Body of pancreas (tissue), 4 donors: Measurements from ENCODE around the gene CYCS. TPM values are rescaled to one million over a fixed set of nuclear protein-coding genes. Genes with fewer than 3 reads are reported as not detected.
"Not testable (repeated sequence)": the region's sequence is repeated elsewhere in the genome, so short reads cannot be mapped to it uniquely, and the experiment has no call there.

Experiments used
- ATAC-seq: fragments of 150-250 bp; one replicate; pipeline ENCODE4 v1.9.1; 2016
- DNase-seq, 4 donors: peaks; one replicate each; pipeline ENCODE4 v3.0.0-alpha.2; 2019
- H3K27ac ChIP-seq, 4 donors: fragments of 200-600 bp; sonication (generic); 1 replicate in 3 of 4; 2 replicates in 1 of 4; pipeline versions ENCODE4 v1.5.1 to v1.6.1; 2016 to 2019; ENCODE audit warnings: mild to moderate bottlenecking in 1 of 4, mixed read lengths in 1 of 4, moderate library complexity in 1 of 4
- H3K27me3 ChIP-seq, 2 donors: fragments of 200-600 bp; sonication (generic); one replicate each; pipeline ENCODE4 v1.6.0; 2016; ENCODE audit warnings: mild to moderate bottlenecking in 1 of 2
- H3K36me3 ChIP-seq, 2 donors: fragments of 200-600 bp; sonication (generic); replicated peaks in 1 of 2; 2 replicates each; pipeline ENCODE4 v1.5.1; 2016; ENCODE audit warnings: low read depth in 2 of 2; ENCODE audit not compliant: insufficient read depth in 1 of 2
- H3K4me1 ChIP-seq: fragments of 200-600 bp; sonication (generic); one replicate; pipeline ENCODE4 v1.6.0; 2016
- H3K4me3 ChIP-seq, 2 donors: fragments of 200-600 bp; sonication (generic); 1 replicate in 1 of 2; 2 replicates in 1 of 2; pipeline ENCODE4 v1.5.1; 2016 to 2019
- H3K9me3 ChIP-seq, 3 donors: fragments of 200-600 bp; sonication (generic); 1 replicate in 2 of 3; 2 replicates in 1 of 3; pipeline ENCODE4 v1.5.1; 2016
- POLR2A ChIP-seq, 3 donors: fragments of 450-650 bp; IDR thresholded peaks; one replicate each; pipeline ENCODE4 v1.6.1; 2016; ENCODE audit warnings: antibody characterized with exemption in 3 of 3, mild to moderate bottlenecking in 2 of 3
- WGBS, 2 donors: methylation state at CpG; one replicate each; pipeline ENCODE4 v1.1.5; 2017; 5-methylcytosine and 5-hydroxymethylcytosine counted together
- intact Hi-C: fragments of 100-400 bp; cut with DNase I; formaldehyde crosslinking; loops from one replicate; pipeline ENCODE4 v1.15.1; 2023
- total RNA-seq, 2 donors: library from RNA; depleted of rRNA; stranded (reverse); fragments of >200 nt; gene quantifications; one replicate each; pipeline ENCODE4 v1.1.0, GENCODE V29; 2016
- TF ChIP-seq, protein P1 (sequence below), 7 experiments: fragments of 450-650 bp in 4 of 7; fragments of 200-600 bp in 3 of 7; sonication (generic) in 3 of 7; IDR thresholded peaks; one replicate each; pipeline ENCODE4 v1.5.1; 2016 to 2019; ENCODE audit warnings: antibody characterized with exemption in 7 of 7

The CYCS gene
- total RNA-seq, 2 donors from 2014 or later: 5.9 to 11.7 TPM

DNA sequence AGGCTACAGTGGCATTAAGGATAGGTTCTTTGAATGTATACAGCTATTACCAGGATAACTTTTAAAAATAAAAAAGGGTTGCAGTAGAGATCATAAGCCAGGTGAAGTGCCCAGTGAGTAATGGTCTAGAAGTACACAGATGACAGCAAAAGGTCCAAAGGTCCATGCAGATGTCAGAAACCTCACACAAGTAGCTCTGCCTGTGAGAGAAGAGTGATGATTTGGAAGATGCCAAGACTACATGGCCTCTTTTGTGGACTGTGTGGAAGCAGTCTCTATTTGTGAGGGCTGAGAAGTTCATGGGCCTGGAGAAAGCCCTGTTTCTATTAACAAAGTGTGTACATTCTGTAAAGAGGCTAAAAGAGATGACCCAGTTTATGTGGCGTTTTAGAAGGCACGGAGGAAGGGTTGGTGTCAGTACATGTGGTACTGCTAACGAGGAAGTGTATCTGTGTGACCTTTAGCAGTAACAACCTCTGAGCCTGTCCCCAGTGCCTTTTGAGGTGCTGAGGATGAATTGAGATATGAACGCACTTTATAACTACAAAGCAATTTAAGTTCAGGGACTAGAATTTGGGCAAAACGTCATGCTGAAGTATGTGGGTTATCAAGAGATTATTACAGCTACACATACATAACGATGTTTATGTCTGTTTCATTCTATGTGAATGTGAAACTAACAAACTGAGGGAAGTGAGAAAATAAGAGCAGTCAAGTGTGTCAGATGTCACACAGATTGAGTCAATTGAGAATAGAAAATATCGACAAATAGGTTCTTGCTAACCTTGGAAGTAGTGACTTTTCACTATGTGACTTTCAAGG is 7.6 kb downstream of the CYCS start:
- TF ChIP-seq POLR2A (IDR thresholded peaks at IDR 0.05): no peak
- TF ChIP-seq, protein P1, sequence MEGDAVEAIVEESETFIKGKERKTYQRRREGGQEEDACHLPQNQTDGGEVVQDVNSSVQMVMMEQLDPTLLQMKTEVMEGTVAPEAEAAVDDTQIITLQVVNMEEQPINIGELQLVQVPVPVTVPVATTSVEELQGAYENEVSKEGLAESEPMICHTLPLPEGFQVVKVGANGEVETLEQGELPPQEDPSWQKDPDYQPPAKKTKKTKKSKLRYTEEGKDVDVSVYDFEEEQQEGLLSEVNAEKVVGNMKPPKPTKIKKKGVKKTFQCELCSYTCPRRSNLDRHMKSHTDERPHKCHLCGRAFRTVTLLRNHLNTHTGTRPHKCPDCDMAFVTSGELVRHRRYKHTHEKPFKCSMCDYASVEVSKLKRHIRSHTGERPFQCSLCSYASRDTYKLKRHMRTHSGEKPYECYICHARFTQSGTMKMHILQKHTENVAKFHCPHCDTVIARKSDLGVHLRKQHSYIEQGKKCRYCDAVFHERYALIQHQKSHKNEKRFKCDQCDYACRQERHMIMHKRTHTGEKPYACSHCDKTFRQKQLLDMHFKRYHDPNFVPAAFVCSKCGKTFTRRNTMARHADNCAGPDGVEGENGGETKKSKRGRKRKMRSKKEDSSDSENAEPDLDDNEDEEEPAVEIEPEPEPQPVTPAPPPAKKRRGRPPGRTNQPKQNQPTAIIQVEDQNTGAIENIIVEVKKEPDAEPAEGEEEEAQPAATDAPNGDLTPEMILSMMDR (IDR thresholded peaks at IDR 0.05): no peak
- Histone ChIP-seq H3K27me3 (no peaks in the 10 kb centered on the region), H3K9me3 (no peaks in the 10 kb centered on the region), H3K27ac (no peak overlapping the region), H3K4me3 (no peak overlapping the region), H3K4me1 (no peaks in the 10 kb centered on the region), H3K36me3 (peaks cover 5 to 6% of the 10 kb centered on the region in 2 donors)
- DNase-seq (no peak), ATAC-seq (no peak)
- WGBS, 2 donors: 62 to 68% methylated on average over 7 of the region's 7 CpGs
- intact Hi-C loops: no loop called here

DNA sequence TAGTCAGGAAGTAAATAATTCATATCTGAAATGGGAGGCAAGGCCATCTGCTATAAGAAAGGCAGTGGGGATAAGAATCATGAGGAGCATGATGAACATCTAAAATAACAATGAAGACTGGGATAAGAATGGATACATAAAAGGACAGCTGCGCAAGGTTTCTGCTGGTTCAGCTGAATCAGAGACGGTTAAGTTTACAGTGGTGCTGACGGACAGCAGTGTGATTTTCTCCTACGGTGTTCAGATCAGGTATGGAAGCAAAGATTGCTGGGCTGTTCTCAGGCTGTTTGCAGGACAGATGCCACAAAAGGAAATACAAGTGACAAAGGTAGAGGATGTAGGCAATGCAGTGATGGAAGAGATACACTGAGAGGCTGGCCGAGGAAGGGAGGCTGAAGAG is 8.4 kb downstream of the CYCS start:
- Histone ChIP-seq H3K4me1 (no peaks in the 10 kb centered on the region), H3K36me3 (peaks cover 2 to 4% of the 10 kb centered on the region in 2 donors), H3K27ac (no peak overlapping the region), H3K9me3 (no peaks in the 10 kb centered on the region), H3K27me3 (no peaks in the 10 kb centered on the region), H3K4me3 (no peak overlapping the region)
- 73 to 80% methylated on average over 5 of the region's 5 CpGs for WGBS, 2 donors
- ATAC-seq (no peak), DNase-seq (no peak)
- intact Hi-C loops: no loop called here
- TF ChIP-seq, protein P1 (IDR thresholded peaks at IDR 0.05): no peak
- no peak for TF ChIP-seq POLR2A (IDR thresholded peaks at IDR 0.05)

DNA sequence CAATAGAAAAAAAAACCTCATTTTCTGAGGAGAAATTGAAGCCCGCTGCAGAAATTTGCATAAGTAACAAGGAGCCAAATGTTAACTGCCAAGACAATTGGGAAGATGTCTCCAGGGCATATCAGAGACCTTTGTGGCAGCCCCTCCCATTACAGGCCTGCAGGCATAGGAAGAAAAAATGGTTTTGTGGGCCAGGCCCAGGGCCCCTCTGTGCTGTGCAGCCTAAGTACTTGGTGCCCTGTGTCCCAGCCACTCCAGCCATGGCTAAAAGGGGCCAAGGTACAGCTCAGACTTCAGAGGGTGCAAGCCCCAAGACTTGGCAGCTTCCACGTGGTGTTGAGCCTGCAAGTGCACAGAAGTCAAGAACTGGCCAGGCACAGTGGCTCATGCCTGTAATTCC is 14.5 kb downstream of the CYCS start:
- WGBS, 2 donors: 89 to 95% methylated on average over 1 to 2 of the region's 2 CpGs
- H3K4me3 ChIP-seq, ATAC-seq, H3K27ac ChIP-seq, DNase-seq, H3K36me3 ChIP-seq, H3K27me3 ChIP-seq, intact Hi-C loops, H3K9me3 ChIP-seq, H3K4me1 ChIP-seq: not testable (repeated sequence)

DNA sequence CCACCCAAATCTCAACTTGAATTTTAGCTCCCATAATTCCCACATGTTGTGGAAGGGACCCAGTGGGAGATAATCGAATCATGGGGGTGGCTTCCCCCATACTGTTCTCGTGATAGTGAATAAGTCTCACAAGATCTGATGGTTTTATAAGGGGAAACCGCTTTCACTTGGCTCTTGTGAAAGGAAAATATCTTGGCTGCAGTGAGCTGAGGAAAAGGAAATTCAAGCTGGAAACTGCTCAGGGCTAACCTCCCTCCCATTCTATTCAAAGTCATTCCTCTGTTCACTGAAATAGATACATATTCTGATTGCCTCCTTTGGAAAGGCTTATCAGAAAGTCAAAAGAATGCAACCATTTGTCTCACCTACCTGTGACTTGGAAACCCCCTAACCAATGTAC is 15.8 kb downstream of the CYCS start:
- H3K4me3 ChIP-seq: no peak overlapping the region
- no peak overlapping the region for H3K27ac ChIP-seq
- intact Hi-C loops: no loop called here
- no peaks in the 10 kb centered on the region for H3K27me3 ChIP-seq
- ATAC-seq (no peak), DNase-seq (no peak)
- TF ChIP-seq POLR2A (IDR thresholded peaks at IDR 0.05): no peak
- no peaks in the 10 kb centered on the region for H3K4me1 ChIP-seq
- H3K36me3 ChIP-seq: no peaks in the 10 kb centered on the region
- 79 to 80% methylated on average over 3 of the region's 3 CpGs for WGBS, 2 donors
- H3K9me3 ChIP-seq: no peaks in the 10 kb centered on the region

DNA sequence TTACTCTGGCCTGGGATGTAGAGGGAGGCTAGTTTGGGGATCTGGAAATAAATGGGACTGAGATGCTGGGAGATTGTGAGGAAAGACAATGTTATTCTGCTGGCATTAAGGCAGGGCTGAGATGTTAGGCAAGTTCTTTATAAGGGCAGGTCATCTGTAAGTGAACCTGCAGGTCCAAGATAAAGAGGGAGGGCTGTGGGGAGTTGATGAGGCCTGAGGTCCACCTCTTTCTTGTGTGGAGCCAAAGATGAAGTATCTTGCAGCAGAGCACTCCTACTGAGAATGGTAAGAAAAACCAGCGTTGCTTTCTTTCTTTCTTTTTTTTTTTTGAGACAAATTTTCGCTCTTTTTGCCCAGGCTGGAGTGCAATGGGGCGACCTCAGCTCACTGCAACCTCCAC is 19.1 kb downstream of the CYCS start:
- H3K27ac ChIP-seq: no peak overlapping the region
- no peaks in the 10 kb centered on the region for H3K27me3 ChIP-seq
- no peaks in the 10 kb centered on the region for H3K4me1 ChIP-seq
- H3K4me3 ChIP-seq: no peak overlapping the region
- intact Hi-C loops: no loop called here
- H3K9me3 ChIP-seq: no peaks in the 10 kb centered on the region
- TF ChIP-seq, protein P1 (IDR thresholded peaks at IDR 0.05): no peak
- TF ChIP-seq POLR2A (IDR thresholded peaks at IDR 0.05): no peak
- H3K36me3 ChIP-seq: no peaks in the 10 kb centered on the region
- 77 to 86% methylated on average over 3 of the region's 3 CpGs for WGBS, 2 donors
- DNase-seq (no peak), ATAC-seq (no peak)

DNA sequence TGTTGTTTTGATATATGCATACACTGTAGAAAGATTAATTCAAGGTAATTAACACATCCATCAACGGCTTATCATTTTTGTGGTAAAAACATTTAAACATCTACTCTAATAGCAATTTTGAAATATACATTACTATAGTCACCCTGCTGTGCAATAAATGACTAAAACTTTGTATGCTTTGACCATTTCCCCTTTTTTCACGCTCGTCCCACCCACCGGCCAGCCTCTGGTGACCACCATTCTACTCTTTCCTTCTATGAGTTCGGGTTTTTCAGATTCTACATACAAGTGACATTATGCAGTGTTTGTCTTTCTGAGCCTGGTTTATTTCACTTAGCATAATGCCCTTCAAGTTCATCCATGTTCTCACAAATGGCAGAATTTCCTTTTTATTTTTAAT is 21.3 kb downstream of the CYCS start:
- no peaks in the 10 kb centered on the region for H3K36me3 ChIP-seq
- H3K4me3 ChIP-seq: no peak overlapping the region
- intact Hi-C loops: no loop called here
- H3K9me3 ChIP-seq: no peaks in the 10 kb centered on the region
- 75 to 79% methylated on average over 5 of the region's 5 CpGs for WGBS, 2 donors
- DNase-seq (no peak), ATAC-seq (no peak)
- no peak overlapping the region for H3K27ac ChIP-seq
- no peak for TF ChIP-seq POLR2A (IDR thresholded peaks at IDR 0.05)
- TF ChIP-seq, protein P1 (IDR thresholded peaks at IDR 0.05): no peak
- H3K27me3 ChIP-seq: no peaks in the 10 kb centered on the region
- no peaks in the 10 kb centered on the region for H3K4me1 ChIP-seq
